Fibroblast of skin of right biceps (primary cell): ENCODE measurements around the gene TCHH.

Source experiments
- DNase-seq: peaks from one replicate; pipeline ENCODE4 v3.0.0-alpha.2; 2013

Gene TCHH

DNA sequence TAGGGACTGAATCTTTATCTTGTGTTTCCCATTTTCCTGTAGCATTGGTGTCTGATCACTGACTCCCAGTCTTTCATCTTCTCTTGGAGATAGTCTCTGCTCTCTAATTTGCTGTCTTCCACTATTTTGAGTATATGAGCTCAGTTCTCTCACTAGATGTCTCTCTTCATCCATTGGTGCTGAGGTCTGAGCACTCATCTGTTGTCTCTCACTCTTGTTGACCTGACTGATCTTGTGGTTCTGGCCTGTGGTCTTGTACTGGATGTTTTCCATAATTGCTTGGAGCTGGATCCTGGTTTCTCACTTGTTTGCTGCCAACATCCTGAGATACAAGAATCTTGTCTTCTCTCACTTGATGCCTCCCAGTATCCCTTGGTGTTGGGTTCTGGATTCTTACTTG is 53.3 kb downstream of the TCHH start:
- DNase-seq: no peak
